Transverse colon (tissue), 4 donors: ENCODE data around the gene MTERF4. TPM values are rescaled to one million over a fixed set of nuclear protein-coding genes. Genes with fewer than 3 reads are reported as not detected.

Source experiments
- DNase-seq: peaks from one replicate; pipeline ENCODE4 v3.0.0-alpha.2; 2019
- H3K27ac ChIP-seq, 4 donors: fragments of 200-600 bp; sonication (generic); 2 replicates each; pipeline ENCODE4 v1.5.1; 2016 to 2018; ENCODE audit warnings: inconsistent platforms in 4 of 4
- H3K27me3 ChIP-seq: fragments of 200-600 bp; sonication (generic); 2 replicates; pipeline ENCODE4 v1.5.1; 2017; ENCODE audit warnings: inconsistent platforms
- H3K36me3 ChIP-seq, 4 donors: fragments of 200-600 bp; sonication (generic); 2 replicates each; pipeline ENCODE4 v1.5.1; 2017 to 2019; ENCODE audit warnings: inconsistent platforms in 4 of 4
- H3K4me1 ChIP-seq, 4 donors: fragments of 200-600 bp; sonication (generic); 2 replicates each; pipeline ENCODE4 v1.5.1; 2017 to 2020; ENCODE audit warnings: inconsistent platforms in 4 of 4
- H3K4me3 ChIP-seq, 4 donors: fragments of 200-600 bp; sonication (generic); 1 replicate in 1 of 4; 2 replicates in 3 of 4; pipeline versions ENCODE4 v1.5.1 to v1.6.1; 2017 to 2019; ENCODE audit warnings: inconsistent platforms in 4 of 4
- H3K9me3 ChIP-seq, 2 donors: fragments of 200-600 bp; sonication (generic); 2 replicates each; pipeline ENCODE4 v1.5.1; 2017 to 2019; ENCODE audit warnings: inconsistent platforms in 2 of 2
- CTCF ChIP-seq, 5 experiments: fragments of 200-600 bp in 3 of 5; fragments of 450-650 bp in 2 of 5; sonication (generic) in 3 of 5; IDR thresholded peaks; 1 replicate in 2 of 5; 2 replicates in 3 of 5; pipeline ENCODE4 v1.5.1; 2016 to 2017; ENCODE audit warnings: antibody characterized with exemption in 5 of 5, inconsistent platforms in 3 of 5, mild to moderate bottlenecking in 2 of 5, moderate library complexity in 1 of 5
- EP300 ChIP-seq: sonication (generic); formaldehyde crosslinking; IDR thresholded peaks from one replicate; pipeline ENCODE4 v1.6.1; 2017; ENCODE audit warnings: antibody characterized with exemption, low read depth
- POLR2A ChIP-seq: fragments of 450-650 bp; IDR thresholded peaks from one replicate; pipeline ENCODE4 v1.6.1; 2016; ENCODE audit warnings: antibody characterized with exemption, mild to moderate bottlenecking, moderate library complexity
- POLR2AphosphoS5 ChIP-seq, 3 donors: sonication (generic); formaldehyde crosslinking; IDR thresholded peaks; one replicate each; pipeline ENCODE4 v1.6.1; 2016; ENCODE audit warnings: antibody characterized with exemption in 3 of 3
- WGBS, 2 donors: methylation state at CpG; one replicate each; pipeline ENCODE4 v1.1.5; 2018; ENCODE audit warnings: low coverage in 1 of 2; 5-methylcytosine and 5-hydroxymethylcytosine counted together
- in situ Hi-C, 4 donors: fragments of 200-750 bp; cut with MboI; loops; one replicate each; pipeline versions ENCODE4 v1.15.0 to v1.15.1; 2017; ENCODE audit warnings: low sequenced_read_pairs in 3 of 4, low pct_ligation_motif_present in 1 of 4, low pct_unique_long_range_greater_than_20kb in 1 of 4
- intact Hi-C: fragments of 100-400 bp; cut with DNase I; formaldehyde crosslinking; loops from one replicate; pipeline ENCODE4 v1.15.1; 2023; ENCODE audit warnings: low total_unique reads
- total RNA-seq, 4 donors: library from RNA; depleted of rRNA; stranded (reverse); fragments of >200 nt; gene quantifications; one replicate each; pipeline ENCODE4 v1.1.0, GENCODE V29; 2016

Gene MTERF4
- total RNA-seq, 4 donors from 2014 or later, result 25.4 to 161 (median 34.3) TPM

- in situ Hi-C loops, result no loop called here
- peaks cover 0 to 64% (median 6%) of the 10 kb centered on the region in 4 donors for H3K36me3 ChIP-seq
- intact Hi-C loops, result no loop called here
Observed at GRCh38 chr2:241091734-241092445, 10.2 kb downstream of the MTERF4 start.

GRCh38 chr2:241091201-241091600 lies 10.9 kb downstream of the MTERF4 start:
- Histone ChIP-seq H3K36me3 (peaks cover 0 to 58% (median 6%) of the 10 kb centered on the region in 4 donors), H3K27ac (no peak overlapping the region), H3K4me3 (no peak overlapping the region), H3K4me1 (peaks cover 0 to 5% (median 0%) of the 10 kb centered on the region in 4 donors), H3K27me3 (no peaks in the 10 kb centered on the region), H3K9me3 (no peaks in the 10 kb centered on the region)
- intact Hi-C loops, result no loop called here
- 86% methylated on average over 10 of the region's 10 CpGs; no CpG with 5 or more reads in 1 of the 2 donors for WGBS, 2 donors
- TF ChIP-seq POLR2AphosphoS5 (IDR thresholded peaks at IDR 0.05) (no peak), POLR2A (no peak), EP300 (no peak), CTCF (IDR thresholded peaks at IDR 0.05) (no peak)
- DNase-seq, result no peak
- in situ Hi-C loops, result no loop called here

More at GRCh38 chr2:241091734-241092445, 10.2 kb downstream of the MTERF4 start:
- TF ChIP-seq POLR2A (no peak), CTCF (IDR thresholded peaks at IDR 0.05) (no peak), POLR2AphosphoS5 (IDR thresholded peaks at IDR 0.05) (no peak), EP300 (no peak)
- no peak overlapping the region for H3K4me3 ChIP-seq
- H3K4me1 ChIP-seq, result peaks cover 0 to 5% (median 0%) of the 10 kb centered on the region in 4 donors
- no peak for DNase-seq
- WGBS, 2 donors, result 84 to 89% methylated on average over 6 to 22 of the region's 22 CpGs
- no peaks in the 10 kb centered on the region for H3K9me3 ChIP-seq
- no peaks in the 10 kb centered on the region for H3K27me3 ChIP-seq
- H3K27ac ChIP-seq, result no peak overlapping the region

DNA sequence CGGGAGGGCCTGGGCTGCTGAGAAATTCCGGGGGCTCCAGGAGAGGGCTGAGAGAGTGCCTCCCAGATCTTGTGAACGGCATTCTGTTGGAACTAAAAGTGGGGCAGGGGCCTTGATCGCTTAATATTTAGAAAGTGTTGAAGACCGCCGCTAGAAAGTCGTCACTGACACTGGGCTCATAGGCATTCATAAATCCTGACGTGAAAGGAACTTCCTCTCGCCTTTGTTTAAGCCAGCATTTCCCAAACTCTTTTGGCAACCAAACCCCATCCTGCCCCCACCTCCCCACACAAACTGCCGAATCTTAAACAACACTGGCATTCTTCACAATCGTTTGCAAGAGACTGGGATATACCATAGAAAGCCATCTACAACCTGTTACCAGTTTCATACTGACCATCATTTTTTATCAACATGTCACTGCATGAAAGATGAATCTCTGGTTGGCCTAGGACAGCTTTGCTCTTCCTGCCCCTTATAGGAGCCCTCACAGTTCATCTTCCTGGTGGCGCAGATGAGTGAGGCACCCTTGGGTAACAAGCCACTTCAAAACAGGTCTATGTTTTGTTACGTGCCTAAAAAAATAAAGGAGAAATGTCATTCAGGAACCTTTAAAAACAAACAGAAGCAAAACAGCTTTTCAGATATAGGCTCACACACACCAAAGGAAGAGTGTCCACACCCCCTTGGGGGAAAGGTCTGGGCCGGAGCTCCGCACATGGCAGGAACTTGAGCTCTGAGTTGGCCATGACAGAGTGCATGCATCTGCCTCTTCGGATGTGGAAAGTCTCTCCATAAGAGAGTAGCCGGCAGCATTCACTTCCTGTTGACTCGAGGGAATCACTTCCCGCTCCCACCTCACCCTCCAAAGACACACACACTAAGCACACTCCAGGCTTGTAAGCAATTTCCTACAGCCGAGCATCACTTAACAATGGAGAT lies 13.0 kb downstream of the MTERF4 start:
- no peak overlapping the region for H3K27ac ChIP-seq
- no peak overlapping the region for H3K4me3 ChIP-seq
- peaks cover 0 to 45% (median 6%) of the 10 kb centered on the region in 4 donors for H3K36me3 ChIP-seq
- in situ Hi-C loops (no loop called here), intact Hi-C loops (no loop called here)
- DNase-seq, result no peak
- no peaks in the 10 kb centered on the region for H3K4me1 ChIP-seq
- no peaks in the 10 kb centered on the region for H3K27me3 ChIP-seq
- TF ChIP-seq POLR2AphosphoS5 (IDR thresholded peaks at IDR 0.05), result no peak
- TF ChIP-seq CTCF (IDR thresholded peaks at IDR 0.05), result no peak
- TF ChIP-seq POLR2A, result no peak
- no peak for TF ChIP-seq EP300
- no peaks in the 10 kb centered on the region for H3K9me3 ChIP-seq
- WGBS, 2 donors, result 74 to 84% methylated on average over 6 to 20 of the region's 20 CpGs

DNA sequence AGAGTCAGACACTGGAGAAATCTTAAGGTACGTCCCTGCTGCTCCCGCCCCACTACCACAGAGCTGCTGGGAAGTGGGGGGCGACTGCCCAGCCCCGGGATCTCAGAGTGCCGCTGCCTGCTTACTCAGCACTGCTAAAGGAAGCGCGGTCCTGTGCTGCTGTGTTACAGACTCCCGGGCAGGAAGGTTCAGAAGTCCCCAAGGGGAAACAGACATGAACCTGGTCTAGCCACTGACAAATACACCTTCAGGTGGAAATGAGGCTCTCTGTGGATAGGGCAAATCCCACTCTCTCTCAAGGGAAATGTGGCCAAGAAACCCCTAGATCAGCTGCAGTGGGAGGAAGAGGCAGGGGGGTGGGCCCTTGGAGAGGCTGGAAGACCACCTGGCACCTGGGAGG lies 13.7 kb downstream of the MTERF4 start:
- no peak for DNase-seq
- Histone ChIP-seq H3K36me3 (peaks cover 0 to 39% (median 6%) of the 10 kb centered on the region in 4 donors), H3K27ac (no peak overlapping the region), H3K4me1 (no peaks in the 10 kb centered on the region), H3K9me3 (no peaks in the 10 kb centered on the region), H3K27me3 (no peaks in the 10 kb centered on the region), H3K4me3 (no peak overlapping the region)
- TF ChIP-seq POLR2A, result no peak
- no peak for TF ChIP-seq POLR2AphosphoS5 (IDR thresholded peaks at IDR 0.05)
- TF ChIP-seq EP300, result no peak
- TF ChIP-seq CTCF (IDR thresholded peaks at IDR 0.05), result no peak
- intact Hi-C loops, result no loop called here
- WGBS, 2 donors, result 76% methylated on average over 8 of the region's 8 CpGs; no CpG with 5 or more reads in 1 of the 2 donors
- in situ Hi-C loops, result no loop called here
